SKM-1 treated with dmso at 0.1 percent for 144 hours (cell line): ENCODE results near the gene GSDME.
"Not testable (repeated sequence)": the region's sequence is repeated elsewhere in the genome, so short reads cannot be mapped to it uniquely, and the experiment has no call there.

Experiments
- DNase-seq: peaks from one replicate; lab custom pipeline; 2025; ENCODE audit not compliant: unreplicated experiment; lab: John Stamatoyannopoulos, UW

GSDME gene

GRCh38 chr7:24742506-24743162 lies 14.6 kb downstream of the GSDME start:
- DNase-seq: no peak

GRCh38 chr7:24741679-24742505 lies 15.4 kb downstream of the GSDME start:
- no peak for DNase-seq

DNA sequence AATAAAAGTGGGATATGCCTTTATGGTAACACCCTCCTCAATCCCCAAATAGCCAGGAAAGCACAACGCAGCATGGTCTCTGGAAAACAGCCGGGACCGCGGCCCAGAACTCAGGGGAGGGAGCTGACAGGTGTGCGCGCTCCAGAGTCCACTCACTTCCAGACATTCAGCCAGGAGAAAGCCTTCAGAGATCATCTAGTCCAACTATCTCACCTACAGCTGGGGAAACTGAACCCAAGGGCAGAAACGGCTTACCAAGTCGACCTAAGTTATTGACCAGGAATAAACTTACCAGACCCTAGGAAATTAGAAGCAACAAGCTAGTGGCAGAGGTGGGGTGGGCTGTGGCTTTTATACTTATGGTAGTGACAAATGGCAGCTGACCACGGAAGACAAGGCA lies 16.4 kb downstream of the GSDME start:
- no peak for DNase-seq

DNA sequence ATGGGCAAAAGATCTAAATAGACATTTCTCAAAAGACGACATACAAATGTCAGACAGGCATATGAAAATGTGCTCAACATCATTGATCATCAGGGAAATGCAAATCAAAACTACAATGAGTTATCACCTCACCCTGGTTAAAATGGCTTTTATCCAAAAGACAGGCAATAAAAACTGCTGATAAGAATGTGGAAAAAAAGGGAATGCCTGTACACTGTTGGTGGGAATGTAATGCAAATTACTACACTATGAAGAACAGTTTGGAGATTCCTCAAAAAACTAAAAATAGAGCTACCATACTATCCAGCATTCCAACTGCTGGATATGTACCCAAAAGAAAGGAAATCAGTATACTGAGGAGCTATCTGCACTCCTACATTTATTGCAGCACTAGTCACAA lies 18.0 kb downstream of the GSDME start:
- no peak for DNase-seq

DNA sequence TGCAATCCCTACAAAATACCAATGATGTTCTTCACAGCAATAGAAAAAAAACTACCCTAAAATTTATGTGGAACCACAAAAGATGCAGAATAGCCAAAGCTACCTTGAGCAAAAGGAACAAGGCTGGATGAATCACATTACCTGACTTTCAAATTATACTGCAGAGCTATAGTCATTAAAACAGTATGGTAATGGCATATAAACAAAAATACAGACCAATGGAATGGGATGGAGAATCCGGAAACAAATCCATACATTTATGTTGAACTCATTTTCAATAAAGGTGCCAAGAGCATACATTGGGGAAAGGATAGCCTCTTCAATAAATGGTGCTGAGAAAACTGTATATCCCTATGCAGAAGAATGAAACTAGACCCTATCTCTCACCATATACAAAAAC lies 18.7 kb downstream of the GSDME start:
- no peak for DNase-seq

GRCh38 chr7:24737281-24737680 lies 20.0 kb downstream of the GSDME start:
- DNase-seq: no peak

GRCh38 chr7:24735594-24735993 lies 21.7 kb downstream of the GSDME start:
- DNase-seq: not testable (repeated sequence)

- no peak for DNase-seq
Measured at GRCh38 chr7:24734306-24734705, 23.0 kb downstream of the GSDME start.

DNA sequence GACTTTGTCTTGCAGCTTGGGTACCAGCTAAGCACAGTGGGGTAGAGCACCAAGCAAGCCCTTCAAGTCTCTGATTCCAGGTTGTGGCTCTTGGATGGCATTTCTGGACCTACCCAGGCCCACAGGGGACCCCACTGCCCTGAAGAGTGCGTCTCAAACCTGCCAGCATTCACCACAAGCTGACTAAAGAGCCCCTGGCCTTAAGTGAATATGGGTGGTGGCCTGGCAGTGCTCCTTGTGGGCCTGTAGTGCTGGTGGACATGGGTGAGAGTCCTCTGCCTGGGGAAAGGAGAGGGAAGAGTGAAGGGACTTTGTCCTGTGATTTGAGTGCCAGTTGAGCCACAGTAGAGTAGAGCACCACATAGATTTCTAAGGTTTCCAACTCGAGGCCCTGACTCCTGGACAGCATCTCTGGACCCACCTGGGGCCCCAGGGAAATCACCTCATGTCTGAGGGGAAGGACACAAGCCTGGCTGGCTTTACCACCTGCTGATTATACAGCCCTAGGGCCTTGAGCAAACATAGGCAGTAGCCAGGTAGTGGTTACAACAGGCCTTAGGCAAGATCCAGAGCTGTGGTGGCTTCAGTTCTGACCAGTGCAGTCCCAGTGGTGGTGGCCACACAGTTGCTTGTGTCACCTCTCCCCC lies 23.7 kb downstream of the GSDME start:
- no peak for DNase-seq

GRCh38 chr7:24732646-24733413 lies 24.4 kb downstream of the GSDME start:
- DNase-seq: no peak

GRCh38 chr7:24731313-24731712 lies 26.0 kb downstream of the GSDME start:
- no peak for DNase-seq

DNA sequence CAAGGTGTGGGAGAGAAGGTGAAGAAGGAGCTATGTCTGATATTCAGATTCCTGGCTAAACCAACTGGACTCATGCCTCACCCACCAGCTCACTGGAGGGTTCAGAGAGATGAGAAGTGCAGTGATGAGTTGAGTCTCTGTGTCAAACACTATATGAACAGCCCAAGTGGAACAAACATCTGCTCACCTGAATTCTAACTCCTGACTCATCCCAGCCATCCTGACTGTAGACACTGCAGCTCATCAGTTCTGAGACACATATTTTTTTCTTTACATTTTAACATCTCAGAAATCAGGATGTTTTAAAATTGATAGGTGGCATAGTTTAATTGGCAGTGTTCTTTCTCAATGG lies 27.3 kb downstream of the GSDME start:
- no peak for DNase-seq

DNA sequence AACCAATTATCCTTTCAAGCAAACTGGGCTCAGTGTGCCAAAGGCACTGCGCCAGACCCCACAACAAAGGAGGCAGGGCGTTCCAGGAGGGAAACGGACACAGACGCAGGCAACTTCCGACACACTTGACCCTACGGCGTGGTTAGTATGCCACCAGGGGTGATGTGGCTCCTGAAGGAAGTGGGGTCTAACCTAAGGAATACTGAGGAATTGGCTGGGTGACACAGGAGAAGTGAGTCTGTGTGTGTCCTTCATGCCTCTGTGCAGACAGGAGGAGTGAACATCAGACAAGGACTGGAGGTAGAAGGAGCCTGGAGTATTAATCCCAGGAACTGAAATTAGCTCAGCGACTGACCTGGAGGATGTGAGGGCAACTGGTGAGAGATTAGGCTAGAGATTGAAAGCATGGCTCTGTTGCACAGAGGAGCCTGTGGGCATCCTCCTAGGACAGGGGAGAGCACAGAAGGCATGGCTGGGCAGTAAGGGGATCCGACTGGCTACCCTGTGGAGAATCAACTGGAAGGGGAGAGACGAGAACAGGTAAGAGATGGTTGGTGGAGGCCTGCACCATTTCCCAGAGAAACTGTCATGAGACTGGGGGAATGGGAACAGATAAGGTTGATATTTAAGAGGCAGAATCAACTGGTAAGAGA lies 27.8 kb downstream of the GSDME start:
- DNase-seq: no peak

GRCh38 chr7:24728503-24729364 lies 28.5 kb downstream of the GSDME start:
- no peak for DNase-seq

GRCh38 chr7:24728121-24728500 lies 29.2 kb downstream of the GSDME start:
- DNase-seq: no peak

DNA sequence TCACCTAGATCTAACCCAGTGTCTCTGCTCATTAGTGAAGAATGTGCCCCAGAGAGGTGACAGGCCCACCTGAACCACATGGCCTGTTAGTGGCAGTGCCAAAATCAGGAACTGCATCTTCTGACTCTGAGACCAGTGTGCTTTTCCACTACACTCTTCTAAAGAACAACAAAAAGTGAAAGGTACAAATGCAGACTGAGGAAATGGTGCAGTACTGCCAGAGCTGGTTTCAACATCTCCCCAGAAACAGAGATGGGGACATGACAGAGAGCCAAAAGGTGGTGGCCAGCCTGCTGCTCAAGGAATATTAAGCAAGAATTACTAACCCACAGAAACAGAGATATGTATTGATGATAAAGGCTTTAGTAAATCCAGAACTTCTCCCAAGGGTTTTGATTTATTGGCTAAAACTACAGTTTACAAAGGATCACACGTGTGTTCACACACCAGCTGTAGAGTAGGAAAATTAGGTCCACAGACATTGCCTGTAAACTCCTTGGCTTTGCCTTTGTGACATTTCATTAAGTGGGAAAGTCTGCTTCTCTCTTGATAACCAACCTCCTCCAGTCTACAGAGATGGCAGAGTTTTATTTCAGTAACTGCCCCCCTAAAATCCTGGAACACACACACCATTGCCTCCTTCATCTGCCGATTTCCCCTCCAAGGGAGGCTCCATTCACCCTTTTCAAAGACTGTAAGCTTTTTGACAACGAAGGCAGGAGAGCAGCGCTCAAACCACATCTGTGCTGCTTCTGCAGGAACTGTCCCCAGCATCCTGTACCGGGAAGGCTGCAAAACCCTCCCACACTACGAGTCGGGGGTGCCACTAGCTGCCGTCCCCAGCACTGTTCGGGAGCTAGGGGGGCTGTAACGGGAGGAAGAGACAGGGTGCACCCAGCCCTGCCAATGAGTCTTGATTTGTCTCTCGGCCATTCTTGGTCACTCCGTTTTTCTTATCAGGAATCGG lies 29.8 kb downstream of the GSDME start:
- peak; percentile 65 for DNase-seq

- no peak for DNase-seq
Measured at GRCh38 chr7:24725554-24726241, 31.6 kb downstream of the GSDME start.

- no peak for DNase-seq
Measured at GRCh38 chr7:24724451-24725190, 32.6 kb downstream of the GSDME start.
